ENCODE results near the gene CAPN10.
A peak's percentile ranks its signal among the peaks of the same experiment; 100 is the strongest.

Gene CAPN10

GRCh38 chr2:240589375-240589774 is 2.8 kb downstream of the CAPN10 start:
- DNase-seq (ENCODE audit: low read depth, low spot score) = no peak

GRCh38 chr2:240589850-240590525 is 3.5 kb downstream of the CAPN10 start:
- DNase-seq (ENCODE audit: low read depth, low spot score) = no peak

- no peak for DNase-seq (ENCODE audit: low read depth, low spot score)
Measured at GRCh38 chr2:240590681-240591111, 4.2 kb downstream of the CAPN10 start.

GRCh38 chr2:240591226-240591625 is 4.7 kb downstream of the CAPN10 start:
- DNase-seq (ENCODE audit: low read depth, low spot score) = no peak

GRCh38 chr2:240591784-240592183 is 5.2 kb downstream of the CAPN10 start:
- DNase-seq (ENCODE audit: low read depth, low spot score) = no peak

GRCh38 chr2:240593026-240593702 is 6.6 kb downstream of the CAPN10 start:
- DNase-seq (ENCODE audit: low read depth, low spot score) = no peak

GRCh38 chr2:240593703-240594451 is 7.3 kb downstream of the CAPN10 start:
- no peak for DNase-seq (ENCODE audit: low read depth, low spot score)

GRCh38 chr2:240594511-240595380 is 8.2 kb downstream of the CAPN10 start:
- no peak for DNase-seq (ENCODE audit: low read depth, low spot score)

GRCh38 chr2:240595381-240596079 is 9.0 kb downstream of the CAPN10 start:
- peak; percentile 68 for DNase-seq (ENCODE audit: low read depth, low spot score)

- DNase-seq (ENCODE audit: low read depth, low spot score) = no peak
Measured at GRCh38 chr2:240596080-240596460, 9.5 kb downstream of the CAPN10 start.

GRCh38 chr2:240596491-240596931 is 10.0 kb downstream of the CAPN10 start:
- no peak for DNase-seq (ENCODE audit: low read depth, low spot score)

- no peak for DNase-seq (ENCODE audit: low read depth, low spot score)
Measured at GRCh38 chr2:240597054-240597418, 10.5 kb downstream of the CAPN10 start.

GRCh38 chr2:240597419-240598181 is 11.1 kb downstream of the CAPN10 start:
- no peak for DNase-seq (ENCODE audit: low read depth, low spot score)

- DNase-seq (ENCODE audit: low read depth, low spot score) = no peak
Measured at GRCh38 chr2:240598311-240598911, 11.9 kb downstream of the CAPN10 start.

GRCh38 chr2:240599141-240599583 is 12.6 kb downstream of the CAPN10 start:
- no peak for DNase-seq (ENCODE audit: low read depth, low spot score)

- no peak for DNase-seq (ENCODE audit: low read depth, low spot score)
Measured at GRCh38 chr2:240600451-240600961, 14.0 kb downstream of the CAPN10 start.

- DNase-seq (ENCODE audit: low read depth, low spot score) = no peak
Measured at GRCh38 chr2:240601061-240601830, 14.7 kb downstream of the CAPN10 start.

GRCh38 chr2:240601831-240602160 is 15.3 kb downstream of the CAPN10 start:
- DNase-seq (ENCODE audit: low read depth, low spot score) = no peak
